K562 (cell line): ENCODE data around the gene IGFALS. TPM values are rescaled to one million over a fixed set of nuclear protein-coding genes. Genes with fewer than 3 reads are reported as not detected.

Source experiments
- CC2D1A ChIP-seq: fragments of 450-650 bp; IDR thresholded peaks from 2 replicates; pipeline ENCODE4 v1.6.1; 2017; ENCODE audit warnings: mild to moderate bottlenecking
- CCNT2 ChIP-seq: IDR thresholded peaks from 2 replicates; pipeline ENCODE4 v1.6.1; 2011; ENCODE audit warnings: borderline replicate concordance, low read depth, mild to moderate bottlenecking, moderate library complexity, mixed read lengths, low read length; ENCODE audit not compliant: insufficient read length; ENCODE audit errors: extremely low read depth
- CREB3 ChIP-seq: fragments of 450-650 bp; conservative IDR thresholded peaks from 2 replicates; pipeline ENCODE4 v1.6.1; 2016; ENCODE audit warnings: missing genetic modification characterization, low read depth, mild to moderate bottlenecking, missing compliant biosample characterization, moderate library complexity
- HDGF ChIP-seq: fragments of 450-650 bp; IDR thresholded peaks from 2 replicates; pipeline ENCODE4 v1.6.1; 2016
- LCOR ChIP-seq: sonication (generic); formaldehyde crosslinking; IDR thresholded peaks from 2 replicates; pipeline ENCODE4 v1.8.0; 2022; ENCODE audit warnings: mild to moderate bottlenecking, missing genetic modification reagents
- MYC ChIP-seq, 2 experiments: fragments of 250-450 bp in 1 of 2; sonication (Bioruptor Pico) in 1 of 2; IDR thresholded peaks; 2 replicates each; pipeline versions ENCODE4 v1.5.1 to v1.6.1; 2012 to 2021; ENCODE audit warnings: low read depth in 2 of 2, borderline replicate concordance in 1 of 2, improper control_type of control experiment in 1 of 2, low read length in 1 of 2, mild to moderate bottlenecking in 1 of 2, moderate library complexity in 1 of 2
- NCOA2 ChIP-seq, 2 experiments: fragments of 450-650 bp; IDR thresholded peaks; 2 replicates each; pipeline ENCODE4 v1.6.1; 2018; ENCODE audit warnings: mild to moderate bottlenecking in 2 of 2, moderate library complexity in 1 of 2; ENCODE audit not compliant: partially characterized antibody in 2 of 2
- NFE2 ChIP-seq: IDR thresholded peaks from 2 replicates; pipeline ENCODE4 v1.6.1; 2014; ENCODE audit warnings: antibody characterized with exemption, low read depth
- NFIX ChIP-seq: fragments of 250-450 bp; sonication (Bioruptor Pico); IDR thresholded peaks from 2 replicates; pipeline ENCODE4 v1.4.0; 2020; ENCODE audit warnings: low read depth, mild to moderate bottlenecking, moderate library complexity
- NR0B1 ChIP-seq: fragments of 450-650 bp; IDR thresholded peaks from one replicate; pipeline ENCODE4 v1.6.1; 2018; ENCODE audit warnings: mild to moderate bottlenecking, moderate library complexity; ENCODE audit not compliant: partially characterized antibody
- RERE ChIP-seq: sonication (generic); formaldehyde crosslinking; IDR thresholded peaks from 2 replicates; pipeline ENCODE4 v1.8.0; 2023; ENCODE audit warnings: missing genetic modification reagents, mild to moderate bottlenecking, borderline replicate concordance
- SMARCA5 ChIP-seq: fragments of 450-650 bp; IDR thresholded peaks from 2 replicates; pipeline ENCODE4 v1.6.1; 2016
- ZBED1 ChIP-seq: IDR thresholded peaks from 2 replicates; pipeline ENCODE4 v1.6.1; 2014
- ZNF316 ChIP-seq: fragments of 450-650 bp; IDR thresholded peaks from 2 replicates; pipeline ENCODE4 v1.6.1; 2016
- ZNF518B ChIP-seq: fragments of 250-450 bp; sonication (Bioruptor Pico); IDR thresholded peaks from 2 replicates; pipeline ENCODE4 v1.5.0; 2021; ENCODE audit warnings: mild to moderate bottlenecking, moderate library complexity
- ZNF695 ChIP-seq: fragments of 450-650 bp; formaldehyde crosslinking; IDR thresholded peaks from 2 replicates; pipeline ENCODE4 v1.4.0; 2020; ENCODE audit warnings: mild to moderate bottlenecking, moderate library complexity
- ZZZ3 ChIP-seq: fragments of 450-650 bp; IDR thresholded peaks from 2 replicates; pipeline ENCODE4 v1.6.1; 2016; ENCODE audit warnings: antibody characterized with exemption, mild to moderate bottlenecking, moderate library complexity
- polyA plus RNA-seq, 8 experiments: library from polyadenylated mRNA; depleted of rRNA in 4 of 8; stranded (reverse) in 5 of 8; unstranded in 3 of 8; fragments of >200 nt; fragmentation: Nextera tagmentation in 2 of 8; fragmentation: Illumina TruSeq in 1 of 8; extraction: Ambion mirVana in 2 of 8; extraction: Trizol in 1 of 8; gene quantifications; 2 replicates each; pipeline versions ENCODE4 v1.2.1 to v1.2.3, GENCODE V29; 2011 to 2014; ENCODE audit warnings: inconsistent platforms in 1 of 8, missing spikeins in 1 of 8
- total RNA-seq, 7 experiments: library from RNA; depleted of rRNA in 6 of 7; stranded (reverse); fragments of >200 nt in 6 of 7; fragmentation: Illumina TruSeq in 2 of 7; extraction: Trizol in 2 of 7; gene quantifications; 2 replicates each; pipeline versions ENCODE4 v1.2.1 to v1.2.3, GENCODE V29; 2011 to 2021; ENCODE audit warnings: low replicate concordance in 1 of 7

Gene IGFALS
- total and polyA plus RNA-seq, 9 of the 15 experiments (the other 6 are each of a cell fraction or from before 2014, with no cell fraction given) = not detected

GRCh38 chr16:1772908-1773702, 20.4 kb downstream of the IGFALS start, which contains the start of gene MRPS34 (continued):
- TF ChIP-seq LCOR (no peak), RERE (CRISPR knock-in tag) (no peak), ZNF695 (no peak), ZBED1 (no peak), ZNF518B (no peak), MYC (IDR thresholded peaks at IDR 0.05; ENCODE audit: low read depth, low read length) (peak; percentile 89), MYC (CRISPR knock-in tag; IDR thresholded peaks at IDR 0.05; ENCODE audit: borderline replicate concordance, low read depth) (no peak; the same call in 1 of the 2 replicates), CCNT2 (peak; percentile 67), HDGF (no peak), NCOA2 (IDR thresholded peaks at IDR 0.05; ENCODE audit: partially characterized antibody in 2 of 2) (no peak), CC2D1A (no peak), CREB3 (no peak), NFIX (CRISPR knock-in tag) (no peak), NR0B1 (no peak), ZNF316 (no peak), SMARCA5 (no peak), NFE2 (no peak), ZZZ3 (no peak)
